M059J (cell line): ENCODE data around the gene KATNA1. TPM values are rescaled to one million over a fixed set of nuclear protein-coding genes. Genes with fewer than 3 reads are reported as not detected.

Experiments used
- total RNA-seq: library from RNA; depleted of rRNA; stranded (reverse); fragments of >200 nt; shearing (Covaris generic); gene quantifications from 2 replicates; pipeline ENCODE4 v1.2.3, GENCODE V29; 2014; rRNA removed

KATNA1 gene
- total RNA-seq, 1 experiment from 2014 or later, result 33.9 TPM

Other genes starting within 250 kb of the KATNA1 start
- 0.25 TPM in 1 of 2 replicates, not detected in the other for gene SUMO4, start 248.5 kb downstream of the KATNA1 start, total RNA-seq
- gene ZC3H12D, start 163.7 kb downstream of the KATNA1 start, total RNA-seq, result 0.17 and 0.22 TPM in 2 replicates
- 42.0 and 52.9 TPM in 2 replicates for gene PPIL4, start 102.7 kb downstream of the KATNA1 start, total RNA-seq
- gene GINM1, start 82.3 kb downstream of the KATNA1 start, total RNA-seq, result 103 and 129 TPM in 2 replicates
- 19.9 and 23.4 TPM in 2 replicates for gene LATS1, start 69.4 kb upstream of the KATNA1 start, total RNA-seq
- gene NUP43, start 97.8 kb upstream of the KATNA1 start, total RNA-seq, result 70.0 and 93.3 TPM in 2 replicates
- 277 and 290 TPM in 2 replicates for gene PCMT1, start 101.0 kb upstream of the KATNA1 start, total RNA-seq
- 65.9 and 92.0 TPM in 2 replicates for gene LRP11, start 215.6 kb upstream of the KATNA1 start, total RNA-seq
- 1.5 and 2.7 TPM in 2 replicates for gene RAET1E, start 249.4 kb upstream of the KATNA1 start, total RNA-seq